RWPE1 (cell line): ENCODE data around the gene UNC13C.
"Not testable (repeated sequence)": the region's sequence is repeated elsewhere in the genome, so short reads cannot be mapped to it uniquely, and the experiment has no call there.

Source experiments
- CTCF ChIA-PET: fragments of 350-600 bp; sonication (Branson Sonifier 250); formaldehyde crosslinking; extraction: SDS; loops from one replicate; lab custom pipeline; 2021; lab: Yijun Ruan, JAX
- POLR2A ChIA-PET: fragments of 400-600 bp; formaldehyde crosslinking; extraction: SDS; loops from one replicate; lab custom pipeline; 2020; ENCODE audit warnings: antibody characterized with exemption; ENCODE audit not compliant: low non-redundant PET; lab: Yijun Ruan, JAX
- DNase-seq: peaks from one replicate; pipeline ENCODE4 v3.0.0; 2012; ENCODE audit warnings: low spot score
- H3K27ac ChIP-seq: fragments of 450-650 bp; 2 replicates; pipeline ENCODE4 v1.5.1; 2017
- TF ChIP-seq, protein P1 (sequence below): fragments of 450-650 bp; conservative IDR thresholded peaks from 2 replicates; pipeline ENCODE4 v1.5.1; 2017; ENCODE audit warnings: low read depth, mild to moderate bottlenecking

UNC13C gene

DNA sequence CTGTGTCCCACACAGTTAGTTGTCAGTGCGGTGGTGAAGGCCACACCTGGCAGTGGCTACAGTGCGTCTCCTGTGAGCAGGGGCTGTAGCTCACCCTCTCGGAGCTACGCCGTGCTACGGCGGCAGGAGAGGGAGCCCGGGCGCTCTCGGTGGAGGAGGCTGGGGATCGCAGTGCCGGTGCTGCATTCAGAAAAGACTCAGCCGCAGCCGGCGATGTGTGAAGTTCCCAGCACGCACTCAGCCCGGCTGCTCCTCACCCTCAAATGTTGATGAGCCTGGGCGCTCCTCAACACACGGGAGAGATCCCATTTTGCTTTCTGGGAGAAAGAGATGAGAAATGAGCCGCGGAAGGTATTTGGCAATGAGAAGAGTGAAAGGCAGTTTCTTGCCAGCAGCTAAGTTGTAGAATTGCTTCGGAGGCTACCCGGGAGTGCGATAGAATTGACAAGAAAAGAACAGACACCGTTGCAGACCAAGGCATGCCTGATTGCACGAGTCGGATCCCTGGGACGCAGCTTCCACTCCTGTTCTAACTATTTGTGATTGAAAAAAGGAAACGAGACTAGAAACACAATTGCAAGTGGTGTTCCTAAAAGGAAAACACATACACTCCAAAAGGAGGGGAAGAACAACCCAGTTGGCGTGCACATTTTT is at the start of gene UNC13C:
TSS of gene UNC13C (plus strand) at position 189 of the 654 bp plus-strand sequence. CDS start 34,463 bp downstream, outside the sequence.
- DNase-seq: no peak
- H3K27ac ChIP-seq: no peak within 1 kb of the TSS
- TF ChIP-seq, protein P1, sequence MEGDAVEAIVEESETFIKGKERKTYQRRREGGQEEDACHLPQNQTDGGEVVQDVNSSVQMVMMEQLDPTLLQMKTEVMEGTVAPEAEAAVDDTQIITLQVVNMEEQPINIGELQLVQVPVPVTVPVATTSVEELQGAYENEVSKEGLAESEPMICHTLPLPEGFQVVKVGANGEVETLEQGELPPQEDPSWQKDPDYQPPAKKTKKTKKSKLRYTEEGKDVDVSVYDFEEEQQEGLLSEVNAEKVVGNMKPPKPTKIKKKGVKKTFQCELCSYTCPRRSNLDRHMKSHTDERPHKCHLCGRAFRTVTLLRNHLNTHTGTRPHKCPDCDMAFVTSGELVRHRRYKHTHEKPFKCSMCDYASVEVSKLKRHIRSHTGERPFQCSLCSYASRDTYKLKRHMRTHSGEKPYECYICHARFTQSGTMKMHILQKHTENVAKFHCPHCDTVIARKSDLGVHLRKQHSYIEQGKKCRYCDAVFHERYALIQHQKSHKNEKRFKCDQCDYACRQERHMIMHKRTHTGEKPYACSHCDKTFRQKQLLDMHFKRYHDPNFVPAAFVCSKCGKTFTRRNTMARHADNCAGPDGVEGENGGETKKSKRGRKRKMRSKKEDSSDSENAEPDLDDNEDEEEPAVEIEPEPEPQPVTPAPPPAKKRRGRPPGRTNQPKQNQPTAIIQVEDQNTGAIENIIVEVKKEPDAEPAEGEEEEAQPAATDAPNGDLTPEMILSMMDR: no peak
- CTCF ChIA-PET: no interaction called here
- POLR2A ChIA-PET: no interaction called here

DNA sequence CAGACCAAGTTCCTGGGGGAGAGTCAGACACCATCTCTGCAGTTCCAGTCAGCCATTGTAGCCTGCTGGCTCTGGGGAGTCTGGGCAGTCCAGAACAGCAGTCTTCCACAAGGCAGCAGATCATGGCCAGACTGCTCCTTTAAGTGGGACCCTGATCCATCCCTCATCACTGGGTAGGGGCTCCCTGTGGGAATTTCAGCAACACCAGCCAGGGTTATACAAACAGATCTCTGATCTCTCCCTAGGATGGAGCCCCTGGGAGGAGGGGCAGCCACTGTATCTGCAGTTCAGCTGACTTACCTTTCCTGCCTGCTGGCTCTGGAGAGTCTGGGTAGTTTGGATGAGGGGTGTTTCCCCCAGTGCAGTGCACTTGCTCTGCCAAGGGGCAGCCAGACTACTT is 42.1 kb upstream of the UNC13C start:
- ChIA-PET POLR2A (no interaction called here), CTCF (no interaction called here)
- H3K27ac ChIP-seq: no peak overlapping the region
- DNase-seq: no peak
- TF ChIP-seq, protein P1: no peak

DNA sequence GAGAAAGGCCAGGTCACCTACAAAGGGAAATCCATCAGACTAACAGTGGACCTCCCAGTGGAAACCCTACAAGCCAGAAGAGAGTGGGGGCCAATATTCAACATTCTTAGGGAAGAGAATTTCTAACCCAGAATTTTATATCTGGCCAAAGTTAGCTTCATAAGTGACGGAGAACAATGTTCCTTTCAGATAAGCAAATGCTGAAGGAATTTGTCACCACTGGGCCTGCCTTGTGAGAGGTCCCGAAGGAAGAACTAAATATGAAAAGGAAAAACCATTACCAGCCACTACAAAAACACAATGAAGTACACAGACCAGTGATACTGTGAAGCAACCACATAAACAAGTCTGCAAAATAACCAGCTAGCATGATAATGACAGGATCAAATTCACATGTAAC is 40.6 kb upstream of the UNC13C start:
- CTCF ChIA-PET: interaction anchor here (0.7 kb wide), 1 partner anchor 529 kb away, joined by 5 read pairs; no protein-coding TSS in a partner anchor
- DNase-seq, POLR2A ChIA-PET, H3K27ac ChIP-seq: not testable (repeated sequence)

DNA sequence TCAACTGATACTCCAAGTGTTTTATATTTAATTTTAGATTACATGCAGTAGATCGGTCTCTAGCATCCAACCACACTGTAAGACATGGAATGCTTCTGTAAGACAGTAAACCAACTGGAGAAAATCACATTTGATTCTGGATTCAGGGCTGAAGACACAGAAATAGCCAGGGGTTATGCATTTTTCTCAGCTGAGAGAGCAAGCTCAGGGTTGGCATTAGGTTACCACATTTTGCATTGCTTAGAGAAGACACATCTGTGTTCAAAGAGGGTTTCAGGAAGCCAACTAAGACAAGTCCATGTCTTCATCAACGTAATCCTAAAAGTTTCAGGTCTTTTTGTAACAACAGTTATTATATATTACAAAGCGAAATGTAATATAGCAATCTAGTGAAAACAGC is 27.7 kb upstream of the UNC13C start:
- TF ChIP-seq, protein P1: no peak
- no peak overlapping the region for H3K27ac ChIP-seq
- ChIA-PET POLR2A (no interaction called here), CTCF (no interaction called here)
- no peak for DNase-seq

DNA sequence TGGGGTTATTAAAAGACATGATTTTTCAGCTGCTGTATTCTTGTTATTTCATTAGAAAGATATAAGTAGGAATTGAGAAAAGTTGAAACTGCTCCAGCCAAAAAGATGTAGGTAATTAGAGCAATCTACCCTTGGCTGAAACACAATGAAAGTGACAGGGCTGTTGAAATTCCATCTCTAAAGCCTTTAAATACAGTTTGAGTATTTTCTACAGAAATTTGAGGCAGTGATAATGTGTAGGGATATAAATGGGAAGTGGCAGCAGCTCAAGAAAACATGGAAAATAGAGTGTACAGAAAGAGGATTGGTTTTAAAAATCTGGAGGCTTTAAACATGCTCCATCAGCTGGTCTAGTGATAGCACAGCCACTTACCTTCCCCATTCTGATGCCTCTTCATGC is 22.8 kb upstream of the UNC13C start:
- CTCF ChIA-PET: interaction anchor here (1.0 kb wide), 1 partner anchor 64 kb away, joined by 3 read pairs; no protein-coding TSS in a partner anchor
- no peak for DNase-seq
- H3K27ac ChIP-seq: no peak overlapping the region
- TF ChIP-seq, protein P1: no peak
- POLR2A ChIA-PET: no interaction called here

DNA sequence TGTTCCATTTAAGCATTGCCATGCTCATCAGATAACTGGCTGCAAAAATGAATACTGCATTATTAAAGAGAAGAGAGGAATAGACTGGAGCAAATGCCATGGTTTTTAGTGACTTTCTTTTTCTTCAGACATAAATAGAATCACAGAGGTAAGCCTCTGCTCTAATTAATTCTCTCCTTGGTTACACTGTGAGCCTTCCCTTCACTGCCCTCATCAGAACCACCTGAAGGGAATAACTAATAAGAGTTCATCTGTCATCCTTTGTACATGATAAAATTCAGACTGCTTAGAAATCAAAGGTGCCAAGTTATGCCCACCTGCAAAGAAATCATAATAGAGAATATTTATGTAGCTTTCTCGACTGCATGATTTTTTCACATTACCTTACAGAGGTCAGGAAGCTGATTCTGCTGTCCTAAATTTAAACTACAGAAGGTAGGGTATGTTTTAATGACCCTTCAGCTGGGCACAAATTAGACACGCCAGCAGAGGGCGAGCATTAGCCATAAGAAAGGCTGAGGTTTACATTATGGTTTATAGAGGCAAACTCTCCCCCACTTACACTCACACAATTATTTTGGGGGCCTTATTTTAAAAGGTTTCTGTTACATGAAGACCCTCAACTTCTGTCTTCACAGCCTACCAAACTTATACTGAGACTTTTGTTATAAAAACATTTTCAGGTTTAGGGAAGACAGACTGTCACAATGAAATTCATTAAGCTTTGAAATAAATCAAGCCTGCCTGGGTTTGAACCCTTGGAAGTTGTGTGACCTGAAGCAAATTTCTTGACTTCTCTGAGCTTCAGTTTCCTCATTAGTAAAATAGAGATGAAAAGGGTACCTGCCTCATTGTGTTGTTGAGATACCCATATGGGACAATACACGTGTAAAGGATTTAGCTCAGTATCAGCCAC is 15.3 kb upstream of the UNC13C start:
- POLR2A ChIA-PET: no interaction called here
- CTCF ChIA-PET: interaction anchor here (0.5 to 1.3 kb wide), 11 partner anchors 9 to 1872 kb away, joined by 3 to 6 read pairs (median 3); no protein-coding TSS in a partner anchor
- H3K27ac ChIP-seq: no peak overlapping the region
- DNase-seq: no peak
- TF ChIP-seq, protein P1: peak; percentile 77
